ENCODE results near the gene SPATS2. TPM values are rescaled to one million over a fixed set of nuclear protein-coding genes. Genes with fewer than 3 reads are reported as not detected.

SPATS2 gene
- polyA plus RNA-seq, 1 experiment: 23.1 TPM

- CTCF ChIA-PET: interaction anchor here (1.7 to 6.5 kb wide), 6 partner anchors 7 to 149 kb away, joined by 5 to 63 read pairs (median 26); partner anchors contain the start of gene DNAJC22
Observed at GRCh38 chr12:49364989-49365388, 2.3 kb upstream of the SPATS2 start.

DNA sequence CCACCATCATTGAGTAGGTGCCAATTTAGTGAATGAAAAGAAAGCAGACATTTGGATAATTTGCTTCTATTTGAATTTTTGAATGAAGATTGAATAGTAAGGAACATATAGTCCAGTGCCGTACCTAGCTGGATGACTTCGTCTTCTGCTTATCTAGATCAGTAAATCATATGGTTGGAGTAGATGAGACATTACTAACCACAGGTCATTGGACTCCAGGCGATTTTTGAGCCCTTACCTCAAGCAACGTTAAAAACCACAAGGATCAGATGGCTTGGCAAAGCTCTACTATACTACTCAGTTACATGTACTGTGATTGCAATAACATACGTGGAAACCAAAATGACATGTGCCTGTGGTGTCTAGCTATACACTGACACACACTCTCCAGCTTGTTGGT, 1.7 kb upstream of the SPATS2 start:
- DNase-seq (ENCODE audit: low read depth): no peak
- H3K36me3 ChIP-seq (ENCODE audit: control insufficient read depth, insufficient read depth, low read length): no peaks in the 10 kb centered on the region
- TF ChIP-seq, protein P1, sequence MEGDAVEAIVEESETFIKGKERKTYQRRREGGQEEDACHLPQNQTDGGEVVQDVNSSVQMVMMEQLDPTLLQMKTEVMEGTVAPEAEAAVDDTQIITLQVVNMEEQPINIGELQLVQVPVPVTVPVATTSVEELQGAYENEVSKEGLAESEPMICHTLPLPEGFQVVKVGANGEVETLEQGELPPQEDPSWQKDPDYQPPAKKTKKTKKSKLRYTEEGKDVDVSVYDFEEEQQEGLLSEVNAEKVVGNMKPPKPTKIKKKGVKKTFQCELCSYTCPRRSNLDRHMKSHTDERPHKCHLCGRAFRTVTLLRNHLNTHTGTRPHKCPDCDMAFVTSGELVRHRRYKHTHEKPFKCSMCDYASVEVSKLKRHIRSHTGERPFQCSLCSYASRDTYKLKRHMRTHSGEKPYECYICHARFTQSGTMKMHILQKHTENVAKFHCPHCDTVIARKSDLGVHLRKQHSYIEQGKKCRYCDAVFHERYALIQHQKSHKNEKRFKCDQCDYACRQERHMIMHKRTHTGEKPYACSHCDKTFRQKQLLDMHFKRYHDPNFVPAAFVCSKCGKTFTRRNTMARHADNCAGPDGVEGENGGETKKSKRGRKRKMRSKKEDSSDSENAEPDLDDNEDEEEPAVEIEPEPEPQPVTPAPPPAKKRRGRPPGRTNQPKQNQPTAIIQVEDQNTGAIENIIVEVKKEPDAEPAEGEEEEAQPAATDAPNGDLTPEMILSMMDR (IDR thresholded peaks at IDR 0.05; ENCODE audit: insufficient read depth, low read depth, low read length): no peak
- ChIA-PET POLR2A (no interaction called here), CTCF (interaction anchor here (0.9 to 6.5 kb wide), 8 partner anchors 8 to 241 kb away, joined by 4 to 63 read pairs (median 11); partner anchors contain the start of gene DNAJC22)
- H3K27me3 ChIP-seq (ENCODE audit: control insufficient read depth, insufficient read depth, low read length): no peaks in the 10 kb centered on the region
- H3K4me3 ChIP-seq (ENCODE audit: low read depth, low read length): no peak overlapping the region

More at GRCh38 chr12:49364989-49365388, 2.3 kb upstream of the SPATS2 start:
- DNase-seq (ENCODE audit: low read depth): no peak
- H3K27me3 ChIP-seq (ENCODE audit: control insufficient read depth, insufficient read depth, low read length): no peaks in the 10 kb centered on the region
- H3K4me3 ChIP-seq (ENCODE audit: low read depth, low read length): no peak overlapping the region
- TF ChIP-seq, protein P1 (IDR thresholded peaks at IDR 0.05; ENCODE audit: insufficient read depth, low read depth, low read length): no peak
- no peaks in the 10 kb centered on the region for H3K36me3 ChIP-seq (ENCODE audit: control insufficient read depth, insufficient read depth, low read length)
- POLR2A ChIA-PET: interaction anchor here (0.6 kb wide), 1 partner anchor 251 kb away, joined by 3 read pairs; no protein-coding TSS in a partner anchor

- no peaks in the 10 kb centered on the region for H3K36me3 ChIP-seq (ENCODE audit: control insufficient read depth, insufficient read depth, low read length)
- no peak for DNase-seq (ENCODE audit: low read depth)
- peak overlapping the region; percentile 73 for H3K4me3 ChIP-seq (ENCODE audit: low read depth, low read length)
- no peaks in the 10 kb centered on the region for H3K27me3 ChIP-seq (ENCODE audit: control insufficient read depth, insufficient read depth, low read length)
- TF ChIP-seq, protein P1 (IDR thresholded peaks at IDR 0.05; ENCODE audit: insufficient read depth, low read depth, low read length): no peak
- ChIA-PET POLR2A (interaction anchor here (1.1 kb wide), 1 partner anchor 43 kb away, joined by 3 read pairs; the partner anchor contains the start of gene TROAP), CTCF (interaction anchor here (0.6 to 6.5 kb wide), 14 partner anchors 8 to 276 kb away, joined by 3 to 63 read pairs (median 4); partner anchors contain the start of gene DNAJC22)
Observed at GRCh38 chr12:49366096-49366651, 1.1 kb upstream of the SPATS2 start.

- Histone ChIP-seq H3K27me3 (ENCODE audit: control insufficient read depth, insufficient read depth, low read length) (no peaks in the 10 kb centered on the region), H3K36me3 (ENCODE audit: control insufficient read depth, insufficient read depth, low read length) (no peaks in the 10 kb centered on the region), H3K4me3 (ENCODE audit: low read depth, low read length) (peak overlapping the region; percentile 73)
- ChIA-PET CTCF (interaction anchor here (0.6 to 6.5 kb wide), 13 partner anchors 9 to 275 kb away, joined by 3 to 63 read pairs (median 5); partner anchors contain the start of gene DNAJC22), POLR2A (interaction anchor here (0.6 to 1.1 kb wide), 2 partner anchors 44 to 1278 kb away, joined by 3 read pairs; partner anchors contain the start of gene TROAP)
- TF ChIP-seq, protein P1 (IDR thresholded peaks at IDR 0.05; ENCODE audit: insufficient read depth, low read depth, low read length): peak; percentile 41
- peak; percentile 70 for DNase-seq (ENCODE audit: low read depth)
Observed at GRCh38 chr12:49366652-49367380, 446 bp upstream of the SPATS2 start.

DNA sequence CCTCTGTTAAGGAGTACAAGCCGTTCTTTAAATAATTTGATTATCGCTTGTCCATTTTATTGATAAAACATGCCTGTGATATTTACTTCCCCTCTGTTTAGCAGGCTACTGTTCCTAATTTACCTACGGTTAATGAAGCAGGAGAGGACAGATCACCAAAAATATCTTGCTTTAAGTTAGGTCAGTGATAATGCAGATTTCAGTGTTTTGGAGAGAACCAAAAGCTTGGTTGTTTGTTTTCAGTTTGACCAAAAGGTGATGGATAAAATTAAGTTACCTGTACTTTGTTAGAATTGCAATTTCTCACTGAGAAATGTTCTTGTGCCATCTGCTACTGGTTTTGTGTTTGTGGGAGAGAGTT, 958 bp downstream of the SPATS2 start:
- TF ChIP-seq, protein P1 (IDR thresholded peaks at IDR 0.05; ENCODE audit: insufficient read depth, low read depth, low read length): no peak
- Histone ChIP-seq H3K4me3 (ENCODE audit: low read depth, low read length) (peak overlapping the region; percentile 73), H3K27me3 (ENCODE audit: control insufficient read depth, insufficient read depth, low read length) (no peaks in the 10 kb centered on the region), H3K36me3 (ENCODE audit: control insufficient read depth, insufficient read depth, low read length) (no peaks in the 10 kb centered on the region)
- POLR2A ChIA-PET: no interaction called here
- CTCF ChIA-PET: interaction anchor here (4.1 kb wide), 1 partner anchor 10 kb away, joined by 41 read pairs; no protein-coding TSS in a partner anchor
- no peak for DNase-seq (ENCODE audit: low read depth)

Measured in BJ (cell line).